HEK293 (cell line): Measurements from ENCODE around the gene CCDC61.
A peak's percentile ranks its signal among the peaks of the same experiment; 100 is the strongest.

Source experiments
- CTCF ChIA-PET: fragments of 350-600 bp; formaldehyde crosslinking; extraction: SDS; loops from one replicate; lab custom pipeline; 2021; ENCODE audit warnings: antibody characterized with exemption; lab: Yijun Ruan, JAX
- POLR2A ChIA-PET: fragments of 300-600 bp; formaldehyde crosslinking; extraction: SDS; loops from one replicate; lab custom pipeline; 2020; ENCODE audit warnings: antibody characterized with exemption, inconsistent platforms; lab: Yijun Ruan, JAX
- H3K27ac ChIP-seq: fragments of 200-500 bp; sonication (Bioruptor generic); 2 replicates; pipeline ENCODE4 v1.5.1; 2014; ENCODE audit warnings: low read depth, low read length, control low read depth, inconsistent platforms; ENCODE audit errors: extremely low read depth
- H3K36me3 ChIP-seq, 2 experiments: fragments of 200-500 bp in 1 of 2; sonication (Bioruptor generic) in 1 of 2; 1 replicate in 1 of 2; 2 replicates in 1 of 2; pipeline ENCODE4 v1.5.1; 2014 to 2017; ENCODE audit warnings: inconsistent platforms in 2 of 2, low read length in 2 of 2; ENCODE audit not compliant: control insufficient read depth in 2 of 2, insufficient read depth in 1 of 2
- H3K4me1 ChIP-seq: fragments of 200-500 bp; sonication (Bioruptor generic); 2 replicates; pipeline ENCODE4 v1.5.1; 2014; ENCODE audit warnings: mild to moderate bottlenecking, low read length, inconsistent platforms; ENCODE audit not compliant: control insufficient read depth, insufficient read depth
- H3K4me3 ChIP-seq: 2 replicates; pipeline ENCODE4 v1.5.1; 2011; ENCODE audit warnings: low read depth, mild to moderate bottlenecking, control low read depth, low read length, moderate library complexity
- H3K9me3 ChIP-seq: fragments of 200-500 bp; sonication (Bioruptor generic); 2 replicates; pipeline ENCODE4 v1.5.1; 2014; ENCODE audit warnings: low read depth, low read length, inconsistent platforms; ENCODE audit not compliant: control insufficient read depth, insufficient read depth
- GFI1B ChIP-seq: fragments of 450-650 bp; formaldehyde crosslinking; IDR thresholded peaks from 2 replicates; pipeline ENCODE4 v1.5.1; 2016; ENCODE audit warnings: missing biosample characterization, missing genetic modification characterization
- GLI4 ChIP-seq: fragments of 450-650 bp; formaldehyde crosslinking; IDR thresholded peaks from 2 replicates; pipeline ENCODE4 v1.5.1; 2016; ENCODE audit warnings: missing biosample characterization, missing genetic modification characterization
- GLIS2 ChIP-seq: fragments of 450-650 bp; formaldehyde crosslinking; IDR thresholded peaks from 2 replicates; pipeline ENCODE4 v1.5.1; 2016; ENCODE audit warnings: missing biosample characterization, missing genetic modification characterization
- HOXD13 ChIP-seq: sonication (generic); formaldehyde crosslinking; IDR thresholded peaks from 2 replicates; pipeline ENCODE4 v1.8.0; 2022; ENCODE audit warnings: missing genetic modification reagents, borderline replicate concordance
- KLF1 ChIP-seq: fragments of 450-650 bp; formaldehyde crosslinking; IDR thresholded peaks from 2 replicates; pipeline ENCODE4 v1.5.1; 2016; ENCODE audit warnings: missing biosample characterization, missing genetic modification characterization
- REPIN1 ChIP-seq: fragments of 450-650 bp; formaldehyde crosslinking; IDR thresholded peaks from 2 replicates; pipeline ENCODE4 v1.5.1; 2017; ENCODE audit warnings: missing biosample characterization, missing genetic modification characterization, low read depth
- YY1 ChIP-seq: fragments of 450-650 bp; formaldehyde crosslinking; IDR thresholded peaks from 2 replicates; pipeline ENCODE4 v1.5.1; 2018; ENCODE audit warnings: missing biosample characterization, missing genetic modification characterization
- ZBTB21 ChIP-seq: fragments of 450-650 bp; formaldehyde crosslinking; IDR thresholded peaks from 2 replicates; pipeline ENCODE4 v1.5.1; 2017; ENCODE audit warnings: missing biosample characterization, missing genetic modification characterization
- ZFP37 ChIP-seq: fragments of 450-650 bp; formaldehyde crosslinking; IDR thresholded peaks from 2 replicates; pipeline ENCODE4 v1.5.1; 2016; ENCODE audit warnings: missing biosample characterization, missing genetic modification characterization
- ZNF140 ChIP-seq: fragments of 450-650 bp; formaldehyde crosslinking; IDR thresholded peaks from 2 replicates; pipeline ENCODE4 v1.5.1; 2016; ENCODE audit warnings: missing biosample characterization, missing genetic modification characterization
- ZNF521 ChIP-seq: fragments of 450-650 bp; formaldehyde crosslinking; IDR thresholded peaks from 2 replicates; pipeline ENCODE4 v1.5.1; 2017; ENCODE audit warnings: missing biosample characterization, mild to moderate bottlenecking, missing genetic modification characterization
- ZNF600 ChIP-seq: fragments of 450-650 bp; formaldehyde crosslinking; IDR thresholded peaks from 2 replicates; pipeline ENCODE4 v1.5.1; 2016; ENCODE audit warnings: missing biosample characterization, missing genetic modification characterization
- ZNF660 ChIP-seq: fragments of 450-650 bp; IDR thresholded peaks from 2 replicates; pipeline ENCODE4 v1.5.1; 2018; ENCODE audit warnings: missing biosample characterization, mild to moderate bottlenecking, missing genetic modification characterization
- ZNF768 ChIP-seq: fragments of 450-650 bp; formaldehyde crosslinking; IDR thresholded peaks from 2 replicates; pipeline ENCODE4 v1.5.1; 2018; ENCODE audit warnings: missing biosample characterization, mild to moderate bottlenecking, missing genetic modification characterization
- ZSCAN30 ChIP-seq: fragments of 450-650 bp; IDR thresholded peaks from 2 replicates; pipeline ENCODE4 v1.5.1; 2018; ENCODE audit warnings: missing biosample characterization, mild to moderate bottlenecking, missing genetic modification characterization, moderate library complexity
- TF ChIP-seq, protein P1 (sequence below): fragments of 450-650 bp; formaldehyde crosslinking; IDR thresholded peaks from 2 replicates; pipeline ENCODE4 v1.5.1; 2017; ENCODE audit warnings: missing biosample characterization, missing genetic modification characterization
- TF ChIP-seq, protein P2 (sequence below): fragments of 450-650 bp; formaldehyde crosslinking; IDR thresholded peaks from 2 replicates; pipeline ENCODE4 v1.5.1; 2016; ENCODE audit warnings: missing biosample characterization, missing genetic modification characterization
- TF ChIP-seq, protein P3 (sequence below): fragments of 450-650 bp; formaldehyde crosslinking; IDR thresholded peaks from 2 replicates; pipeline ENCODE4 v1.5.1; 2016; ENCODE audit warnings: missing biosample characterization, missing genetic modification characterization
- TF ChIP-seq, protein P4 (sequence below): fragments of 450-650 bp; formaldehyde crosslinking; IDR thresholded peaks from 2 replicates; pipeline ENCODE4 v1.5.1; 2016; ENCODE audit warnings: missing biosample characterization, missing genetic modification characterization
- TF ChIP-seq, protein P5 (sequence below): fragments of 450-650 bp; formaldehyde crosslinking; IDR thresholded peaks from 2 replicates; pipeline ENCODE4 v1.5.1; 2016; ENCODE audit warnings: missing biosample characterization, missing genetic modification characterization
- TF ChIP-seq, protein P6 (sequence below): fragments of 450-650 bp; formaldehyde crosslinking; IDR thresholded peaks from 2 replicates; pipeline ENCODE4 v1.5.1; 2016; ENCODE audit warnings: missing biosample characterization, missing genetic modification characterization
- TF ChIP-seq, protein P7 (sequence below): fragments of 450-650 bp; formaldehyde crosslinking; IDR thresholded peaks from 2 replicates; pipeline ENCODE4 v1.5.1; 2017; ENCODE audit warnings: missing biosample characterization, missing genetic modification characterization
- TF ChIP-seq, protein P8 (sequence below): fragments of 450-650 bp; formaldehyde crosslinking; IDR thresholded peaks from 2 replicates; pipeline ENCODE4 v1.5.1; 2016; ENCODE audit warnings: missing biosample characterization, missing genetic modification characterization

Gene CCDC61

DNA sequence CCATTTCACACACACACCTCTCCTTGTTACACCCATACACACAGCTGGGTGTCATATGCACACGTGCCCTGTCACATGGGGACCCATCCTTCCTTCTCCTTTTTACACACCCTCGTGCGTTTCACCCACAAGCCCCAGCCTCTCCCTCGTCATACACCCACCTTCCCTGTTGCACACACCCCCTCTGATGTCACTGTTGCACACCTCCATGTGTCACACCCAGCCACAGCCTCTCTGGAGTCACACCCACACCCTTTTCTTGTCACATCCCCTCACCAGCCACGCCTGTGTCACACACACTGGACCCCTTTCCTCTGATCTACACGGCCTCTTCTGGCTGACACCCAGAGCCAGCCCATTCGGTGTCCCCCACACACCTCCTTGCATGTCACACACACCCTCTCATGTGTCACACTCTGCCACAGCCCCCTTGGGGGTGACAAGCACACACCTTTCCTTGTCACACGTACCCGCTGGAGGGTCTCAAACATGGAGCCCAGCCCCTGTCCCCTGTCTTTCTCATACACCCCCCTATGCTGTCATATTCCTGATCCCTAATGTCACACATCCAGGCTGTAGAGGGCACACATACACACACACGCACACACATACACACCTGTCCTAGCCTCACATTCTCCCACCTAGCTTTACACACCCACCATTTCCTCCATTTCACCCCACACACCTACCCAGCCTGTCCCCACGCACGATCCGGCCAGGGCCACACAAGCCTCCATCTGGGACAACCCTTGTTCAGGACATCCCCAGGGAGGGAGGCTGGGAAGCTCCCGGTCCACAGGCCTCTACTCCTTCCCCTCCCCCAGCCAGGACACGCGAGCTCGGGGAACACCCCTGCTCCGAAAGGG lies 23.0 kb upstream of the CCDC61 start:
- ChIA-PET CTCF (interaction anchor here (0.6 kb wide), 1 partner anchor 109 kb away, joined by 4 read pairs; the partner anchor contains the start of gene SYMPK), POLR2A (no interaction called here)
- Histone ChIP-seq H3K9me3 (no peaks in the 10 kb centered on the region), H3K4me3 (no peak overlapping the region), H3K27ac (no peak overlapping the region), H3K36me3 (no peaks in the 10 kb centered on the region), H3K4me1 (no peaks in the 10 kb centered on the region)
- TF ChIP-seq, protein P1, sequence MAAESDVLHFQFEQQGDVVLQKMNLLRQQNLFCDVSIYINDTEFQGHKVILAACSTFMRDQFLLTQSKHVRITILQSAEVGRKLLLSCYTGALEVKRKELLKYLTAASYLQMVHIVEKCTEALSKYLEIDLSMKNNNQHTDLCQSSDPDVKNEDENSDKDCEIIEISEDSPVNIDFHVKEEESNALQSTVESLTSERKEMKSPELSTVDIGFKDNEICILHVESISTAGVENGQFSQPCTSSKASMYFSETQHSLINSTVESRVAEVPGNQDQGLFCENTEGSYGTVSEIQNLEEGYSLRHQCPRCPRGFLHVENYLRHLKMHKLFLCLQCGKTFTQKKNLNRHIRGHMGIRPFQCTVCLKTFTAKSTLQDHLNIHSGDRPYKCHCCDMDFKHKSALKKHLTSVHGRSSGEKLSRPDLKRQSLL (tag by site-specific recombination): no peak
- TF ChIP-seq, protein P2, sequence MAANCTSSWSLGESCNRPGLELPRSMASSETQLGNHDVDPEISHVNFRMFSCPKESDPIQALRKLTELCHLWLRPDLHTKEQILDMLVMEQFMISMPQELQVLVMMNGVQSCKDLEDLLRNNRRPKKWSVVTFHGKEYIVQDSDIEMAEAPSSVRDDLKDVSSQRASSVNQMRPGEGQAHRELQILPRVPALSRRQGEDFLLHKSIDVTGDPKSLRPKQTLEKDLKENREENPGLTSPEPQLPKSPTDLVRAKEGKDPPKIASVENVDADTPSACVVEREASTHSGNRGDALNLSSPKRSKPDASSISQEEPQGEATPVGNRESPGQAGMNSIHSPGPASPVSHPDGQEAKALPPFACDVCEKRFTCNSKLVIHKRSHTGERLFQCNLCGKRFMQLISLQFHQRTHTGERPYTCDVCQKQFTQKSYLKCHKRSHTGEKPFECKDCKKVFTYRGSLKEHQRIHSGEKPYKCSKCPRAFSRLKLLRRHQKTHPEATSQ (tag by site-specific recombination): no peak
- TF ChIP-seq HOXD13 (CRISPR knock-in tag) (no peak), KLF1 (tag by site-specific recombination) (peak; percentile 95), ZSCAN30 (no peak), YY1 (tag by site-specific recombination) (no peak), REPIN1 (tag by site-specific recombination) (no peak), ZNF140 (tag by site-specific recombination) (no peak), ZNF521 (tag by site-specific recombination) (no peak), ZFP37 (no peak), GLI4 (0 out of 2 replicates have a peak, but pooled peaks have one; percentile 49), GFI1B (tag by site-specific recombination) (no peak), ZNF660 (tag by site-specific recombination) (no peak), ZNF600 (tag by site-specific recombination) (peak; percentile 88), GLIS2 (tag by site-specific recombination) (peak; percentile 18; the same call in 1 of the 2 replicates), ZNF768 (no peak), ZBTB21 (tag by site-specific recombination) (0 out of 2 replicates have a peak, but pooled peaks have one; percentile 10)
- TF ChIP-seq, protein P3, sequence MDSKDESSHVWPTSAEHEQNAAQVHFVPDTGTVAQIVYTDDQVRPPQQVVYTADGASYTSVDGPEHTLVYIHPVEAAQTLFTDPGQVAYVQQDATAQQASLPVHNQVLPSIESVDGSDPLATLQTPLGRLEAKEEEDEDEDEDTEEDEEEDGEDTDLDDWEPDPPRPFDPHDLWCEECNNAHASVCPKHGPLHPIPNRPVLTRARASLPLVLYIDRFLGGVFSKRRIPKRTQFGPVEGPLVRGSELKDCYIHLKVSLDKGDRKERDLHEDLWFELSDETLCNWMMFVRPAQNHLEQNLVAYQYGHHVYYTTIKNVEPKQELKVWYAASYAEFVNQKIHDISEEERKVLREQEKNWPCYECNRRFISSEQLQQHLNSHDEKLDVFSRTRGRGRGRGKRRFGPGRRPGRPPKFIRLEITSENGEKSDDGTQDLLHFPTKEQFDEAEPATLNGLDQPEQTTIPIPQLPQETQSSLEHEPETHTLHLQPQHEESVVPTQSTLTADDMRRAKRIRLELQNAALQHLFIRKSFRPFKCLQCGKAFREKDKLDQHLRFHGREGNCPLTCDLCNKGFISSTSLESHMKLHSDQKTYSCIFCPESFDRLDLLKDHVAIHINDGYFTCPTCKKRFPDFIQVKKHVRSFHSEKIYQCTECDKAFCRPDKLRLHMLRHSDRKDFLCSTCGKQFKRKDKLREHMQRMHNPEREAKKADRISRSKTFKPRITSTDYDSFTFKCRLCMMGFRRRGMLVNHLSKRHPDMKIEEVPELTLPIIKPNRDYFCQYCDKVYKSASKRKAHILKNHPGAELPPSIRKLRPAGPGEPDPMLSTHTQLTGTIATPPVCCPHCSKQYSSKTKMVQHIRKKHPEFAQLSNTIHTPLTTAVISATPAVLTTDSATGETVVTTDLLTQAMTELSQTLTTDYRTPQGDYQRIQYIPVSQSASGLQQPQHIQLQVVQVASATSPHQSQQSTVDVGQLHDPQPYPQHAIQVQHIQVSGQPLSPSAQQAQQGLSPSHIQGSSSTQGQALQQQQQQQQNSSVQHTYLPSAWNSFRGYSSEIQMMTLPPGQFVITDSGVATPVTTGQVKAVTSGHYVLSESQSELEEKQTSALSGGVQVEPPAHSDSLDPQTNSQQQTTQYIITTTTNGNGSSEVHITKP (tag by site-specific recombination): peak; percentile 84
- TF ChIP-seq, protein P4, sequence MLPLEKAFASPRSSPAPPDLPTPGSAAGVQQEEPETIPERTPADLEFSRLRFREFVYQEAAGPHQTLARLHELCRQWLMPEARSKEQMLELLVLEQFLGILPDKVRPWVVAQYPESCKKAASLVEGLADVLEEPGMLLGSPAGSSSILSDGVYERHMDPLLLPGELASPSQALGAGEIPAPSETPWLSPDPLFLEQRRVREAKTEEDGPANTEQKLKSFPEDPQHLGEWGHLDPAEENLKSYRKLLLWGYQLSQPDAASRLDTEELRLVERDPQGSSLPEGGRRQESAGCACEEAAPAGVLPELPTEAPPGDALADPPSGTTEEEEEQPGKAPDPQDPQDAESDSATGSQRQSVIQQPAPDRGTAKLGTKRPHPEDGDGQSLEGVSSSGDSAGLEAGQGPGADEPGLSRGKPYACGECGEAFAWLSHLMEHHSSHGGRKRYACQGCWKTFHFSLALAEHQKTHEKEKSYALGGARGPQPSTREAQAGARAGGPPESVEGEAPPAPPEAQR: peak; percentile 53; the same call in 1 of the 2 replicates
- TF ChIP-seq, protein P5, sequence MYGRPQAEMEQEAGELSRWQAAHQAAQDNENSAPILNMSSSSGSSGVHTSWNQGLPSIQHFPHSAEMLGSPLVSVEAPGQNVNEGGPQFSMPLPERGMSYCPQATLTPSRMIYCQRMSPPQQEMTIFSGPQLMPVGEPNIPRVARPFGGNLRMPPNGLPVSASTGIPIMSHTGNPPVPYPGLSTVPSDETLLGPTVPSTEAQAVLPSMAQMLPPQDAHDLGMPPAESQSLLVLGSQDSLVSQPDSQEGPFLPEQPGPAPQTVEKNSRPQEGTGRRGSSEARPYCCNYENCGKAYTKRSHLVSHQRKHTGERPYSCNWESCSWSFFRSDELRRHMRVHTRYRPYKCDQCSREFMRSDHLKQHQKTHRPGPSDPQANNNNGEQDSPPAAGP (tag by site-specific recombination): peak; percentile 83
- TF ChIP-seq, protein P6, sequence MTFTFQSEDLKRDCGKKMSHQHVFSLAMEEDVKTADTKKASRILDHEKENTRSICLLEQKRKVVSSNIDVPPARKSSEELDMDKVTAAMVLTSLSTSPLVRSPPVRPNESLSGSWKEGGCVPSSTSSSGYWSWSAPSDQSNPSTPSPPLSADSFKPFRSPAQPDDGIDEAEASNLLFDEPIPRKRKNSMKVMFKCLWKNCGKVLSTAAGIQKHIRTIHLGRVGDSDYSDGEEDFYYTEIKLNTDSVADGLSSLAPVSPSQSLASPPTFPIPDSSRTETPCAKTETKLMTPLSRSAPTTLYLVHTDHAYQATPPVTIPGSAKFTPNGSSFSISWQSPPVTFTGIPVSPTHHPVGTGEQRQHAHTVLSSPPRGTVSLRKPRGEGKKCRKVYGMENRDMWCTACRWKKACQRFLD (tag by site-specific recombination): no peak
- TF ChIP-seq, protein P7, sequence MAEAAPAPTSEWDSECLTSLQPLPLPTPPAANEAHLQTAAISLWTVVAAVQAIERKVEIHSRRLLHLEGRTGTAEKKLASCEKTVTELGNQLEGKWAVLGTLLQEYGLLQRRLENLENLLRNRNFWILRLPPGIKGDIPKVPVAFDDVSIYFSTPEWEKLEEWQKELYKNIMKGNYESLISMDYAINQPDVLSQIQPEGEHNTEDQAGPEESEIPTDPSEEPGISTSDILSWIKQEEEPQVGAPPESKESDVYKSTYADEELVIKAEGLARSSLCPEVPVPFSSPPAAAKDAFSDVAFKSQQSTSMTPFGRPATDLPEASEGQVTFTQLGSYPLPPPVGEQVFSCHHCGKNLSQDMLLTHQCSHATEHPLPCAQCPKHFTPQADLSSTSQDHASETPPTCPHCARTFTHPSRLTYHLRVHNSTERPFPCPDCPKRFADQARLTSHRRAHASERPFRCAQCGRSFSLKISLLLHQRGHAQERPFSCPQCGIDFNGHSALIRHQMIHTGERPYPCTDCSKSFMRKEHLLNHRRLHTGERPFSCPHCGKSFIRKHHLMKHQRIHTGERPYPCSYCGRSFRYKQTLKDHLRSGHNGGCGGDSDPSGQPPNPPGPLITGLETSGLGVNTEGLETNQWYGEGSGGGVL (tag by site-specific recombination): peak; percentile 63; the same call in 1 of the 2 replicates
- TF ChIP-seq, protein P8, sequence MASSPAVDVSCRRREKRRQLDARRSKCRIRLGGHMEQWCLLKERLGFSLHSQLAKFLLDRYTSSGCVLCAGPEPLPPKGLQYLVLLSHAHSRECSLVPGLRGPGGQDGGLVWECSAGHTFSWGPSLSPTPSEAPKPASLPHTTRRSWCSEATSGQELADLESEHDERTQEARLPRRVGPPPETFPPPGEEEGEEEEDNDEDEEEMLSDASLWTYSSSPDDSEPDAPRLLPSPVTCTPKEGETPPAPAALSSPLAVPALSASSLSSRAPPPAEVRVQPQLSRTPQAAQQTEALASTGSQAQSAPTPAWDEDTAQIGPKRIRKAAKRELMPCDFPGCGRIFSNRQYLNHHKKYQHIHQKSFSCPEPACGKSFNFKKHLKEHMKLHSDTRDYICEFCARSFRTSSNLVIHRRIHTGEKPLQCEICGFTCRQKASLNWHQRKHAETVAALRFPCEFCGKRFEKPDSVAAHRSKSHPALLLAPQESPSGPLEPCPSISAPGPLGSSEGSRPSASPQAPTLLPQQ (tag by site-specific recombination): no peak
